BE2C (cell line): Measurements from ENCODE around the gene BAZ2B.

Experiments
- DNase-seq: peaks from one replicate; pipeline ENCODE4 v3.0.0-alpha.2; 2020
- H3K27me3 ChIP-seq: fragments of 250-450 bp; sonication (Bioruptor Pico); 2 replicates; pipeline ENCODE4 v1.5.1; 2020; ENCODE audit warnings: mild to moderate bottlenecking
- H3K36me3 ChIP-seq: fragments of 250-450 bp; sonication (Bioruptor Pico); 2 replicates; pipeline ENCODE4 v1.5.1; 2020; ENCODE audit warnings: mild to moderate bottlenecking
- H3K4me1 ChIP-seq: fragments of 250-450 bp; sonication (Bioruptor Pico); 2 replicates; pipeline ENCODE4 v1.5.1; 2020
- H3K4me3 ChIP-seq: 2 replicates; pipeline ENCODE4 v1.5.1; 2011; ENCODE audit warnings: low read depth, low read length
- H3K9me3 ChIP-seq: fragments of 250-450 bp; sonication (Bioruptor Pico); 2 replicates; pipeline ENCODE4 v1.5.1; 2020
- CTCF ChIP-seq: IDR thresholded peaks from 2 replicates; pipeline ENCODE4 v1.5.1; 2012; ENCODE audit warnings: mild to moderate bottlenecking, low read depth, low read length

Gene BAZ2B

GRCh38 chr2:159351977-159352376 lies 264.4 kb downstream of the BAZ2B start:
- no peak for DNase-seq
- H3K9me3 ChIP-seq: no peaks in the 10 kb centered on the region

GRCh38 chr2:159349674-159350299 lies 266.6 kb downstream of the BAZ2B start:
- no peak for TF ChIP-seq CTCF
- Histone ChIP-seq H3K4me3 (no peak overlapping the region), H3K36me3 (no peaks in the 10 kb centered on the region), H3K4me1 (no peaks in the 10 kb centered on the region), H3K27me3 (no peaks in the 10 kb centered on the region), H3K9me3 (no peaks in the 10 kb centered on the region)
- DNase-seq: no peak

More at GRCh38 chr2:159351977-159352376, 264.4 kb downstream of the BAZ2B start:
- Histone ChIP-seq H3K27me3 (no peaks in the 10 kb centered on the region), H3K4me3 (no peak overlapping the region), H3K4me1 (no peaks in the 10 kb centered on the region), H3K36me3 (no peaks in the 10 kb centered on the region)
- no peak for TF ChIP-seq CTCF

GRCh38 chr2:159326569-159327255 lies 289.6 kb downstream of the BAZ2B start:
- DNase-seq: no peak
- Histone ChIP-seq H3K4me3 (no peak overlapping the region), H3K4me1 (no peaks in the 10 kb centered on the region), H3K27me3 (no peaks in the 10 kb centered on the region), H3K36me3 (no peaks in the 10 kb centered on the region), H3K9me3 (no peaks in the 10 kb centered on the region)
- TF ChIP-seq CTCF: no peak

DNA sequence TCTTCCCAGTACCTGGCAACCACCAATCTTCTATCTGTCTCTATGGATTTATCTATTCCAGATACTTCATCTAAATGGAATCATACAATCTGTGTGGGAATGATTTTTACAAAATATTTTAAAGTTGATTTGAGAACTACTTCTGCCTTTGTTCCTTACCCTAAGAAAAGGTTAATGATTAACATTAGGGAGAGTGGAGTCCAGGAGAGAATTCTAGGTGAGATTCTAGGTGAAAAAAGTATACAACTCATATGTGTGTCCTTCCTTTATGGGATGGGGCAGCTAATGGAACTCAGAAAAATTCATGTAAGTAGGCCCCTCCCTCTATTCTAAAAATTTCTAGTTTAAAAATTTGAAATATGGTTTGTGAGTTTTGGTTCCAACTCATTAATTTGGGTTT lies 293.9 kb downstream of the BAZ2B start:
- DNase-seq: no peak
- Histone ChIP-seq H3K27me3 (no peaks in the 10 kb centered on the region), H3K36me3 (no peaks in the 10 kb centered on the region), H3K9me3 (no peaks in the 10 kb centered on the region), H3K4me1 (no peaks in the 10 kb centered on the region), H3K4me3 (no peak overlapping the region)
- TF ChIP-seq CTCF: no peak

DNA sequence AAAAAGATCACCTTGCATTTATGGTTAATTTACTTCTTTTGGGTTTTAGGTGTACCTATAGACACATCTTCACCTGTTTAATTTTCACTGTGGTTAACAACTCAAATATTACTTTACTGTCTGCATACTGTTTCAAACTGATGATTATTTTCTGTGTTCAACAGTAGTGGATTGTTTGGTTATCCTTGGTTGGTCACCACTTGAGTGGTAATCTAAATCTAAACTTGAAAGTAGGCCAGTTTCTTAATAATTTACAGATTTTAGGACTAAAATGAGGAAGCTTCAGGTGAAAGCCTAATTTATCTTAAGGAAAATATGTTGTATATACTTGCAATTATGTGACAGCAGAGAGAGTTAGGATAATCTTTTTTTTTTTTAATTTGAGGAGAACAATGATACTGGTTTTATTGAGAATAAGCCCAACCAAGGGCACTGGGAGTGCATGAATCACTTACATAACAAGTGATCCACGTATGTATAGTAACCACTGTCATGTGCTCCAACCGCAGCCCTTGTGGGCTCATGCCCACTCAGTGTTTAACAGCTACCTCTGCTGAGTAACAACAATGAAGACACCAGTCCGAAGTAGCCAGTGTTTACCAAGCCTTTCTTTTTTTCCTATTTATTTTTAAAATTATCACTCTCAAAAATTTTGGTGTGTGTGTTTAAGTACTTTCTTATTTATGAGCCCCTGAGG lies 298.8 kb downstream of the BAZ2B start:
- Histone ChIP-seq H3K4me1 (no peaks in the 10 kb centered on the region), H3K4me3 (no peak overlapping the region), H3K27me3 (no peaks in the 10 kb centered on the region), H3K9me3 (no peaks in the 10 kb centered on the region), H3K36me3 (no peaks in the 10 kb centered on the region)
- DNase-seq: no peak
- no peak for TF ChIP-seq CTCF

- Histone ChIP-seq H3K4me3 (no peak overlapping the region), H3K27me3 (no peaks in the 10 kb centered on the region), H3K4me1 (no peaks in the 10 kb centered on the region), H3K36me3 (no peaks in the 10 kb centered on the region), H3K9me3 (no peaks in the 10 kb centered on the region)
- DNase-seq: no peak
- no peak for TF ChIP-seq CTCF
Measured at GRCh38 chr2:159307942-159308341, 308.4 kb downstream of the BAZ2B start.
